ENCODE data around the gene FRMD5. TPM values are rescaled to one million over a fixed set of nuclear protein-coding genes. Genes with fewer than 3 reads are reported as not detected.
"Not testable (repeated sequence)": the region's sequence is repeated elsewhere in the genome, so short reads cannot be mapped to it uniquely, and the experiment has no call there.

Gene FRMD5
- total RNA-seq (0.22 TPM), polyA plus RNA-seq (ENCODE audit: insufficient read depth in 1 of 8, insufficient read length in 8 of 8, low replicate concordance in 1 of 8) (1 to 10 TPM in 1 of 8 donors, under 1 TPM in 7; 0.19 to 1.4 (median 0.49) TPM)
- long read RNA-seq, donor 1: 0 reads
- long read RNA-seq, donor 2: 0 reads
- long read RNA-seq, donor 3: 0 reads
- long read RNA-seq, donor 4: 0 reads
- long read RNA-seq, donor 5: 0 reads
- long read RNA-seq, donor 6: 0 reads
- long read RNA-seq, donor 7: 0 reads
- long read RNA-seq, donor 8: 0 reads
- long read RNA-seq, donor 9: 0 reads
- long read RNA-seq, donor 10: 0 reads
- long read RNA-seq, donor 11: 0 reads

- H3K36me3 ChIP-seq (ENCODE audit: control insufficient read depth, insufficient read depth, low read length): no peaks in the 10 kb centered on the region
- H3K4me3 ChIP-seq (ENCODE audit: low read length): peak within 1 kb of the TSS; percentile 48
- DNase-seq: peak; percentile 92
- H3K9me3 ChIP-seq (replicated peaks; ENCODE audit: control insufficient read depth, low read depth, low read length): no peaks in the 10 kb centered on the region
- under 1% methylated on average over 36 of the region's 43 CpGs for WGBS (ENCODE audit: insufficient coverage)
- no peak within 1 kb of the TSS for H3K27ac ChIP-seq (ENCODE audit: low read length)
- H3K27me3 ChIP-seq (ENCODE audit: control insufficient read depth, insufficient read depth, low read length): peaks cover 37% of the 10 kb centered on the region
- peaks cover 16% of the 10 kb centered on the region for H3K4me1 ChIP-seq (ENCODE audit: control insufficient read depth, insufficient read depth, low read length)
Measured at GRCh38 chr15:44195151-44195740, at the start of gene FRMD5. FRMD5 (minus strand) TSS chr15:44195271.

GRCh38 chr15:44243829-44244228 lies 48.8 kb upstream of the FRMD5 start:
- no peak for DNase-seq
- Histone ChIP-seq H3K36me3 (ENCODE audit: control insufficient read depth, insufficient read depth, low read length) (no peaks in the 10 kb centered on the region), H3K4me1 (ENCODE audit: control insufficient read depth, insufficient read depth, low read length) (no peaks in the 10 kb centered on the region), H3K27ac (ENCODE audit: low read length) (no peak overlapping the region), H3K9me3 (replicated peaks; ENCODE audit: control insufficient read depth, low read depth, low read length) (no peaks in the 10 kb centered on the region), H3K27me3 (ENCODE audit: control insufficient read depth, insufficient read depth, low read length) (no peaks in the 10 kb centered on the region), H3K4me3 (ENCODE audit: low read length) (no peak overlapping the region)
- no CpG with 5 or more reads among the region's 3 CpGs for WGBS (ENCODE audit: insufficient coverage)

- no peaks in the 10 kb centered on the region for H3K4me1 ChIP-seq (ENCODE audit: control insufficient read depth, insufficient read depth, low read length)
- no peaks in the 10 kb centered on the region for H3K27me3 ChIP-seq (ENCODE audit: control insufficient read depth, insufficient read depth, low read length)
- no peaks in the 10 kb centered on the region for H3K9me3 ChIP-seq (replicated peaks; ENCODE audit: control insufficient read depth, low read depth, low read length)
- no peak overlapping the region for H3K27ac ChIP-seq (ENCODE audit: low read length)
- H3K36me3 ChIP-seq (ENCODE audit: control insufficient read depth, insufficient read depth, low read length): no peaks in the 10 kb centered on the region
- DNase-seq: peak; percentile 8
- 50% methylated on average over 1 of the region's 1 CpG for WGBS (ENCODE audit: insufficient coverage)
- no peak overlapping the region for H3K4me3 ChIP-seq (ENCODE audit: low read length)
Measured at GRCh38 chr15:44243141-44243540, 48.1 kb upstream of the FRMD5 start.

- Histone ChIP-seq H3K27me3 (ENCODE audit: control insufficient read depth, insufficient read depth, low read length) (no peaks in the 10 kb centered on the region), H3K36me3 (ENCODE audit: control insufficient read depth, insufficient read depth, low read length) (no peaks in the 10 kb centered on the region), H3K27ac (ENCODE audit: low read length) (no peak overlapping the region), H3K4me3 (ENCODE audit: low read length) (no peak overlapping the region), H3K9me3 (replicated peaks; ENCODE audit: control insufficient read depth, low read depth, low read length) (no peaks in the 10 kb centered on the region), H3K4me1 (ENCODE audit: control insufficient read depth, insufficient read depth, low read length) (no peaks in the 10 kb centered on the region)
- no peak for DNase-seq
- WGBS (ENCODE audit: insufficient coverage): no CpG with 5 or more reads among the region's 1 CpG
Measured at GRCh38 chr15:44231842-44232241, 36.8 kb upstream of the FRMD5 start.

GRCh38 chr15:44229301-44229700 lies 34.2 kb upstream of the FRMD5 start:
- not testable (repeated sequence) for H3K27ac ChIP-seq (ENCODE audit: low read length); H3K4me1 ChIP-seq (ENCODE audit: control insufficient read depth, insufficient read depth, low read length); H3K36me3 ChIP-seq (ENCODE audit: control insufficient read depth, insufficient read depth, low read length); H3K4me3 ChIP-seq (ENCODE audit: low read length); H3K9me3 ChIP-seq (replicated peaks; ENCODE audit: control insufficient read depth, low read depth, low read length); H3K27me3 ChIP-seq (ENCODE audit: control insufficient read depth, insufficient read depth, low read length); DNase-seq
- no CpG with 5 or more reads among the region's 4 CpGs for WGBS (ENCODE audit: insufficient coverage)

- H3K27ac ChIP-seq (ENCODE audit: low read length): no peak overlapping the region
- no peaks in the 10 kb centered on the region for H3K4me1 ChIP-seq (ENCODE audit: control insufficient read depth, insufficient read depth, low read length)
- no peaks in the 10 kb centered on the region for H3K27me3 ChIP-seq (ENCODE audit: control insufficient read depth, insufficient read depth, low read length)
- DNase-seq: no peak
- H3K9me3 ChIP-seq (replicated peaks; ENCODE audit: control insufficient read depth, low read depth, low read length): no peaks in the 10 kb centered on the region
- no peaks in the 10 kb centered on the region for H3K36me3 ChIP-seq (ENCODE audit: control insufficient read depth, insufficient read depth, low read length)
- no peak overlapping the region for H3K4me3 ChIP-seq (ENCODE audit: low read length)
Measured at GRCh38 chr15:44227584-44227983, 32.5 kb upstream of the FRMD5 start.

- H3K4me3 ChIP-seq (ENCODE audit: low read length); H3K27ac ChIP-seq (ENCODE audit: low read length); H3K9me3 ChIP-seq (replicated peaks; ENCODE audit: control insufficient read depth, low read depth, low read length); H3K4me1 ChIP-seq (ENCODE audit: control insufficient read depth, insufficient read depth, low read length); DNase-seq; H3K27me3 ChIP-seq (ENCODE audit: control insufficient read depth, insufficient read depth, low read length); H3K36me3 ChIP-seq (ENCODE audit: control insufficient read depth, insufficient read depth, low read length): not testable (repeated sequence)
- no CpG with 5 or more reads among the region's 4 CpGs for WGBS (ENCODE audit: insufficient coverage)
Measured at GRCh38 chr15:44227001-44227400, 31.9 kb upstream of the FRMD5 start.

GRCh38 chr15:44222478-44222877 lies 27.4 kb upstream of the FRMD5 start:
- no CpG with 5 or more reads among the region's 1 CpG for WGBS (ENCODE audit: insufficient coverage)
- Histone ChIP-seq H3K36me3 (ENCODE audit: control insufficient read depth, insufficient read depth, low read length) (no peaks in the 10 kb centered on the region), H3K4me3 (ENCODE audit: low read length) (no peak overlapping the region), H3K9me3 (replicated peaks; ENCODE audit: control insufficient read depth, low read depth, low read length) (no peaks in the 10 kb centered on the region), H3K27me3 (ENCODE audit: control insufficient read depth, insufficient read depth, low read length) (no peaks in the 10 kb centered on the region), H3K4me1 (ENCODE audit: control insufficient read depth, insufficient read depth, low read length) (no peaks in the 10 kb centered on the region), H3K27ac (ENCODE audit: low read length) (no peak overlapping the region)
- DNase-seq: no peak

- Histone ChIP-seq H3K4me3 (ENCODE audit: low read length) (no peak overlapping the region), H3K27ac (ENCODE audit: low read length) (no peak overlapping the region), H3K27me3 (ENCODE audit: control insufficient read depth, insufficient read depth, low read length) (no peaks in the 10 kb centered on the region), H3K36me3 (ENCODE audit: control insufficient read depth, insufficient read depth, low read length) (no peaks in the 10 kb centered on the region), H3K9me3 (replicated peaks; ENCODE audit: control insufficient read depth, low read depth, low read length) (no peaks in the 10 kb centered on the region), H3K4me1 (ENCODE audit: control insufficient read depth, insufficient read depth, low read length) (no peaks in the 10 kb centered on the region)
- WGBS (ENCODE audit: insufficient coverage): no CpG with 5 or more reads among the region's 3 CpGs
- DNase-seq: no peak
Measured at GRCh38 chr15:44219073-44219472, 24.0 kb upstream of the FRMD5 start.

GRCh38 chr15:44216958-44217357 lies 21.9 kb upstream of the FRMD5 start:
- no peaks in the 10 kb centered on the region for H3K36me3 ChIP-seq (ENCODE audit: control insufficient read depth, insufficient read depth, low read length)
- no peaks in the 10 kb centered on the region for H3K27me3 ChIP-seq (ENCODE audit: control insufficient read depth, insufficient read depth, low read length)
- no peak overlapping the region for H3K27ac ChIP-seq (ENCODE audit: low read length)
- H3K4me3 ChIP-seq (ENCODE audit: low read length): no peak overlapping the region
- no peak for DNase-seq
- no peaks in the 10 kb centered on the region for H3K4me1 ChIP-seq (ENCODE audit: control insufficient read depth, insufficient read depth, low read length)
- WGBS (ENCODE audit: insufficient coverage): 70% methylated on average over 1 of the region's 1 CpG
- H3K9me3 ChIP-seq (replicated peaks; ENCODE audit: control insufficient read depth, low read depth, low read length): no peaks in the 10 kb centered on the region
